Renal cortical epithelial cell (primary cell): ENCODE measurements around the gene PDE8A. TPM values are rescaled to one million over a fixed set of nuclear protein-coding genes. Genes with fewer than 3 reads are reported as not detected.
A peak's percentile ranks its signal among the peaks of the same experiment; 100 is the strongest.
"Not testable (repeated sequence)": the region's sequence is repeated elsewhere in the genome, so short reads cannot be mapped to it uniquely, and the experiment has no call there.

ENCODE experiments used
- DNase-seq: peaks from one replicate; pipeline ENCODE4 v3.0.0-alpha.2; 2011; ENCODE audit warnings: low read depth
- total RNA-seq: library from RNA; depleted of rRNA; stranded (reverse); fragments of >200 nt; gene quantifications from 2 replicates; pipeline ENCODE4 v1.2.3, GENCODE V29; 2014

The PDE8A gene
- total RNA-seq, 1 donor from 2014 or later: 36.7 TPM

DNA sequence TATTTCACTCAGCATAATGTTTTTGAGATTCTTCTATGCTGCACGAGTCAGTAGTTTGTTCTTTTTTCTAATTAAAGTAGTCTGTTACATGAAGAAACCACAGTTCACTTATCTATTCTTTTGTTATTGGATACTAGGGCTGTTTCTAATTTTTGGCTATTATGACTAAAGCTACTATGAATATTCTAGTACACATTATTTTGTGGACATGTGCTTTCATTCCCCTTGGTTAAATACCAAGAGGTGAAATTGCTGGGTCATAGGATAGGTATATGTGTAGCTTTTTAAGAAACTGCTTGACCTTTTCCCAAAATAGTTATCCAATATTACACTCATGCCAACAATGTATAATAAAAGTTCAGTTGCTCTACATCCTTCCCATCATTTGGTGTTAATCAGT is 8.9 kb downstream of the PDE8A start:
- no peak for DNase-seq

DNA sequence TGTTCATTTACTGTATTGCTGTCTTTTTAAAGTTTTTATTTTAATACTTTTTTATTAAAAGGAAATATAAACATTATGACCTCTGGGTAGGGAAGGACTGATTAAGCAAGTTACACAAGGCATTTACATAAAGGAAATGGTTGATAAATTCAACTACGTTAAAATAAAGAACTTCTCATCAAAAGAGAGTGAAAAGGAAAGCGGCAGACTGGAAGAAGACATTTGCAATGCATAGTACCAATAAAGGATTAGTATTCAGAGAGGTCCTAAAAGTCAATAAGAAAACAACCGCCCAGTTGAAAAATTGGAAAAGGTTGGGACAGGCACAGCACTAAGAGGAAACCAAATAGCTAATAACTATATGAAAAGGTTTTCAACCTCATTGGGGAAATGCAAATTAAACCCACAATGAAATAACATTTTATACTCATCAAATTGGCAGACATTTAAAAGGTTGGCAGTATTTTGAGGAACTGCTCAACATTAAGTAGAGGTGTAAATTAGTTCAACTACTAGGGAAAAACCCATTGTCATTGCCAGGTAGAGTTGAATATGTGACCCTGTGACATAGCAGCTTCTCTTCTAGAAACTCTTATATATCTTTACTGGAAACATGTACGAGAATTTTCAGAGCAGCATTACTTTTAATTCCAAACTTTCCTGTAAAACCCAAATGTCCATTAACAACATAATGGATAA is 9.5 kb downstream of the PDE8A start:
- DNase-seq: no peak

DNA sequence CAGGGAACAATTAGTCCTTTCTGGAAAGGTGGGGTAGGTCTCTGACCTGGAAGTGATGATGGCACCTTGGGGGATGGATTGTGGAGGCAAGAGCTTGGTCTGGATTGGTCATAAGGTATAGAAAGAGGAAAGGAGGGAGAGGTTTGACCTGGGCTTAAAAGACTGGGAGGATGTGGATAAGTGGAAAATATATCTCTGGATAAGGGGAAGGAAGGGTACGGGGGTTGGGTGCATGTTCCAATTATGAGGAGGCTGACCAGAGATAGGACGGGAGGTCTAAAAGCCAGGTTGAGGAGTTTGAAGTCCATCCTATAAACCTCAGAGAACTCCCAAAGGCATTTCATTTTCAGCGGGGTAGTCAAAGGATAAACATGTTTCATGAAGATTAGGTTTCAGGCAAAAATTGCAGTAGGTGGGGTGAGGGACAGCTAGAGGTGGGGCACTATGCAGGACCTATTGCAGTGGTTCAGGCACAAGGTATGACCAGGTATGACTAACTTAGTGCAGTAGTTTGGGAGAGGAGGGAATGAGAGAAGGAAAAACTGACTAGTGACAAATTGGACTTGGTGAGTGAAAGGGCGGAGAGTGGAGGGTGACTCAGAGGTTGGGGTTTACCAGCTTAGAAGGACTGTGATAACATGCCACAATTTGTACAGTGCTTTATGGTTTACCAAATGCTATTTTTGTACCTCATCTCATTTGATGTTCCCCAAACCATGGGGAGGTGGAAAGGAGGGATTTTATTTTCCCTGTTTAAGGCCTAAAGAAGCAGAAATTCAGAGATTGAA is 10.7 kb downstream of the PDE8A start:
- peak; percentile 88 for DNase-seq

DNA sequence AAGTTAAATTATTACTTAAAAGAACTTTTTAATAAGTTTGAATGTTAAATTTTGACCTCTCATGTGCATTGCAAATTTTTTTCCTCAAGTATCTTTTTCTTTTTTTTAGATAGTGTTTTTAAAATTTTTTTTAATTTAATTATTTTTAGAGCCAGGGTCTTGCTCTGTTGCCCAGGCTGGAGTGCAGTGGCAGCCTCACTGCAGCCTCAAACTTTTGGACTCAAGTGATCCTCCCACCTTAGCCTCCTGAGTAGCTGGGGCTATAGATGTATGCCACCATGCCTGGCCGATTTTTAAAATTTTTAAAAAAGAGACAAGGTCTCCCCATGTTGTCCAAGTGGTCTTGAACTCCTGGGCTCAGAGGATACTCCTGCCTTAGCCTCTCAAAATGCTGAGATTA is 14.4 kb downstream of the PDE8A start:
- DNase-seq: no peak

DNA sequence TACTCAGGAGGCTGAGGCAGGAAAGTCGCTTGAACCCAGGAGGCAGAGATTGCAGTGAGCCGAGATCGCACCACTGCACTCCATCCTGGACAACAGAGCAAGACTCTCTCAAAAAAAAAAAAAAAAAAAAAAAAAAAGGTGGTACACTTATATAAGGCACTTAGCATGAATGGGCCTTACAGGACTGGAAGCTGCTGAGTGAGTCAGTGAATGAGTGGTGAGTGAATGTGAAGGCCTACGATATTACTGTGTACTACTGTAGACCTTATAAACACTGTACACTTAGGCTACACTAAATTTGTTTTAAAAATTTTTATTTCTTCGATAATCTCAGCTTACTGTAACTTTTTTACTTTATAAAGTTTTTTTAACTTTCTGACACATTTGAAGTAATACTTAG is 15.1 kb downstream of the PDE8A start:
- DNase-seq: not testable (repeated sequence)

DNA sequence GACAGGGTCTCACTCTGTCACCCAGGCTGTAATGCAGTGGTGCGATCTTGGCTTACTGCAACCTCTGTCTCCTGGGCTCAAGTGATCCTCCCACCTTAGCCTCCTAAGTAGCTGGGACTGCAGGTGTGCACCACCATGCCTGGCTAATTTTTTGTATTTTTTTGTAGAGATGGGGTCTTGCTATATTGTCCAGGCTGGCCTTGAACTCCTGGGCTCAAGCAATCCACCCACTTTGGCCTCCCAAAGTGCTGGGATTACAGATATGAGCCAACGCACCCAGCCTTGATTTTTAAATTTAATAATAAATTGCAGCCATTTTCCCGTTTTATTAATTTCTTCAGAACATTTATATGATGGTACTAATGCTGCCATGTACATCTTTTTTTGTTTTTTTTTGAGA is 15.6 kb downstream of the PDE8A start:
- not testable (repeated sequence) for DNase-seq

DNA sequence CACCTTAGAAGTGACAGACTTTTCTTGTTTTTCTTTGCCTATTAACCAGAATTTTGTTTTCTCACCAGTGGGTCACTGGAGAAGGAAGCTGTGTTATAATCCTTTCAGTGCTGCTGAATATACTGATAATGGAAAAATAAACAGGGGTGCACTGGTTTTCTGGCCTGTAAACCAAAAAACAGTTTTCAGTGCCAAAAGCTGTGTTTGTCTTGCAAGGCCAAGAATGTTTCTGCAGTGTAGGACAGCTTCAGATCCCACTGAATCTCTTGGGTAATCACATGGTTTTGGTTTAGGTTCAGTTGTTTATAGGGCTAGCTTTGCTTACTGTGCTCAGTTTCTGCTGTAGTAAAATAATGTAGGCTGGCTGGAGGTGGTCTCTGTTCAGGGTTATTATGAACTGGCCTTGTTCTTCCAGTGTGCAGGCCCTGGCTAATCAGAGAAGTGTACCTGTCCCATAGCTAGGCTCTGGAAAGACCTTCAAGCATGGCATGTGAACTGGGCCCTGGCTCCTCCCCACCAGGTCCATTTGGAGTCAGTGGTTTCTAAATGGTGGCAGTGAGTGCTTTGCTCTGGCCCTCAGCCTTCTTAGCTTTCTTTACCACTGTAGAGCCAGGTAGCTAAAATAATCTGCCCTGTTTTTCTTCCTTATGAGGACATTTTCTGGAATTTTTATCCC is 18.7 kb downstream of the PDE8A start:
- no peak for DNase-seq

DNA sequence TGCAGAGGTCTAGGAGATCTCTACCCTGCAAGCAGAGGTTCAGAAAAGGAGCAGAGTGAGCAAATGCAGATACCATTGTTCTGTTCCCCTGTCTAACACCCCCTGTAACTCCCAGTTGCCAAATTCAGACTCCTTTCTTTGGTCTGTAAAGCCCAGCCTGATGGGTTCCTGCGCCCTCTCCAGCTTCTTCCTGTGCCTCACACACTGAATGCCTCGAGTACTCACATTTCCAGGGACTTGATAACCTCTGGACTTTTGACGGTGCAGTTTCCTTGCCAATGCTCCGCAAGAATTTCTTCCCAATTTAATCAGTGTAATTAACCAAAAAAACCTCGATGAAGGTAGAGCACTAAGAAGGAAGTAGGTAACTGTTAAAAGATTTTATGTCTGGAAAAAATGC is 19.3 kb downstream of the PDE8A start:
- no peak for DNase-seq

DNA sequence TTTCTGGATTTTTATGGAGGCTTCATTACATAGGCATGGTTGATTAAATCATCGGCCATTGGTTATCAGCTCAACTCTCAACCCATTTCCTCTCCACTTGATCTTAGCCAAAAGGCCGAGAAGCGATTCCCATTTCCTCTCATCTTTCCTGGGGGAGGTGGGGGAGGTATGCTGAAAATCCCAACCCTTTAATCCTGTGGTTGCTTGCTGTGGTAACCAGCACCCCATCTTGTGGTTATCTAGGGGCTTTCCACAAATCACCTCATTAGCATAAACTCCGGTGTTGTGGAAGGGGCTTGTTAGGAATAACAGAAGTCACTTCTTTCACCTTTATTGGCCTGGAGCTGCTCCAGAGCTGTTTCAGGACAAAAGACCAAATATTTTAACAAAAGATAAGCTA is 20.9 kb downstream of the PDE8A start:
- DNase-seq: peak; percentile 44

DNA sequence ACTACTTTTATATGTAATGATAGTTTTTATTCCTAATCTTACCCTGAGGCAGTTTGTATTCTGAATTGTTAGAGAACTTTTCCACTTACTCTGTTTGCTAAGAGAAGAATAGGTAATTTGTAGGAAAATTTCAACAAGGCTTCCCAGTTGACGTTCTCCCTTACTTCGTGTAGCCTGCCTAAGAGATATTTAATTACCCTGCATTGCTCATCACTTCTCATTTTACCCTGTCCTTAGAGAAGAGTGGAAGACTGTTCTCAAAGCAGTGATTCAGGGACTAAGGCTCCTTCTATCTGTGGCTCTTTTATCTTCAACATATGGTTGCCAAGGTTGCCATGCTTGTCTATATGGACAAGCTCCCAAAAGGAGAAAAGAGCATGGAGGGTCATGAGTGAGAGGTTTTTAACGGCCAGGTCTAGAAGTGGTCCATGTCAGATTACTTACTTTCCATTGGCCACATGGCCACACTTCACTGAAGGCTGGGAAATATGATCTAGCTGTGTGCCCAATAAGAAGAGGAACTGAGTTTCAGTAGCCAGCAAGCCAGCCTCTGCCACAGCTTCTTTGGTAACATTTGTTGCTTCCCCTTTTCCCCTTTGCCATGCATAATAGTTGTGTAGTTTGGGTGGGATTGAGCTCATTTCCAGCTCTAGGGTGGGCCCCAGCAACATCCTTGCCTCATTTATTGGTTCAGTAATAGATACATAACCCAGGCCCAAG is 22.1 kb downstream of the PDE8A start:
- no peak for DNase-seq

DNA sequence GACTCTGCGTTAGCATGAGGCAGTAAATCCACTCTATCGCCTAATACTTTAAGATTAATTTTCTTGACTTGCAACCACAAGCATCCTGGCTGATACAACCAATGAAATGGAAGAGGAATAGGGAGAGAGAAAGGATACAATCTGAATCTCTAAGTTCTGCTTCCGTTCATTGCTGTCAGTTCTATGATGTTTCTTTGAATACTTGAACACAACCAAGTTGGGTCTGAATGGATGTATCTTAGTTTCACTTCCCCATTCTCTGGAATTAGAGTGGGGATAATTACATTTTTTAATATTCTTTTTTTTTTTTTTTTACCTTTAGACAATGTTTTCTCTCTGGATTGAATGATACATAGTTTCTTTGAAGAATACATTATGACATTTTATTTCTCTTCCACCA is 22.9 kb downstream of the PDE8A start:
- no peak for DNase-seq

DNA sequence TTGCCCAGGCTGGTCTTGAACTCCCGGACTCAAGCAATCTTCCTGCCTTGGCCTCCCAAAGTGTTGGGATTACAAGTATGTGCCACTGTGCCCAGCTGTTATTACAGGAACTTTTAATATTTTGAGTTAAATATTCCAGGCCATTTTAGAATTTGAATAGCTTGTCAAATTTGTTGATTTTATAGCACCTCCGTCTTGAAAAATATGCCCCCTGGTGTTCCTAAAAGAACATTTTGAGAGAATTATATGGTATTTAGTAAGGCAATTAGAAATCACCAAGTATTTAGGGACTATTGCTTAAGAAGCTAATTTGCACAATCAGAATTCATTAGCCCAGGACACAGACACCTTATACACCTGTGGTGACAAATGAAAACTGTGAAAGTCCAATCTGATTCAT is 23.7 kb downstream of the PDE8A start:
- no peak for DNase-seq

DNA sequence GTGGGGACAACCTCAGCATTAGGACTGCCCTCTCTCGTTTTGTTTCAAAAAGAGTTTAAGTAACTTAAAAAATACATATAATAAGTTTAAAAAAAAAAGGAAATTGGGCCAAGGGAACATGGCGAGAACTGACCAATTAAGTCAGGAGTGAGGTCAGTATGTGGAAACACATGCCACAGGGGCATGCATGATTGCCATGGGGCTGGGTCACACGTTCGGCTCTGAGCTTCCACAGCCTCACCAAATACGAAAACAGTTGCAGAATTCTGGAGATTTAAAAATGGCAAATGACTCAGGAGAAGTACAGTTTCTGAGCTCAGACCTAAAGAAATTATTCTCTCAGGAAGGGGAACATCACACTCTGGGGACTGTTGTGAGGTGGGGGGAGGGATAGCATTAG is 24.1 kb downstream of the PDE8A start:
- no peak for DNase-seq

DNA sequence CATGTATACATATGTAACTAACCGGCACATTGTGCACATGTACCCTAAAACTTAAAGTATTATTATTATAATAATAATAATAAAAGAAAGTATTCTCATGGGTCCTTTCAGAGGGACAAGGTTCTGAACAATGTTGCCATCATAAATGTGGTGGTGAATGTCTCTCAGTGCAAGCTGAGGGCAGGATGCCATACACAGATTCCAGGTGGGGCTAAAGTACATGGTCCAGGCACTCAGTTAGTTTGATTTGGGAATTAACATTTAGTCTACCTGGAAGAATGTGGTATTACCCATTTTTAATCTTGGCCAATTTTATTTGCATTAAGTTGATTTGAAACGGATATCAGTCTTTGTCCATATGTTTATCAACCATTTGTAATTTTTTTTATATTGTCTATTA is 24.5 kb downstream of the PDE8A start:
- DNase-seq: no peak

DNA sequence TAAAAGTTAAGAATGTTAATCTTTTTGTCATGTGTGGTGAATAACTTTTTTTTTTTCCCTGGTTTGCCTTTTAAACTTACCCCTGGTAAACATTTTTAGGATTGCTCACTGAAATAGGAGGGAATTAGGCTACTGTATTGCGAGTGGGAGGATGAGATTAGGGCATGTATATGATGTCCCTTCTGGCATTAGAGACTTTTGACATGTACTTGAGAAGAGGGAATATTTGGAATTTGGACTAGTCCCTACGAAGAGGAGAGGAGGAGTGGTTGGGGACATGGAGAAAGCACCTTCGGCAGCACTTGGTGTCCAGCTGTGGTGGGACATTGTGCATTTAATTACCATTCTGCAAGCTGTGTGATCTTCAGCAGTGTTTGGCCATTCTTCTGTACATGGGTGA is 25.0 kb downstream of the PDE8A start:
- DNase-seq: no peak

DNA sequence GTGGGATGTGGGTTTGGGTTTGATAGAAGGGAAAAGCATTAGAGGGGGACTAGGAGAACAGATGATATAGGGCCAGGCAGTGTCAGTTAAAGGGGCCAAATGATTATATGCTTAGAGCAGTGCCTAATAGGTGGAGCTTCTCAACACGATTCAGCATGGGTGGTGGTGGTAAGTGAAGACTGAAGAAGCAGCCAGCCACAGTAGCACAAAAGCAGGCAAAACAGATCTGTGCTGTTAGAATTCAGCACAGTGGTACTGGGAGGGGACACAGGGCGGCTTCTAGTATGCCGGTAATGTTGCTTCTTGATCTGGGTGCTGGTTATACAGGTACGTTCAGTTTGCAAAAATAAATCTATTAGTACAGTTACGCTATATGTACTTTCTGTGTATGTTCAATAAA is 25.5 kb downstream of the PDE8A start:
- DNase-seq: no peak

DNA sequence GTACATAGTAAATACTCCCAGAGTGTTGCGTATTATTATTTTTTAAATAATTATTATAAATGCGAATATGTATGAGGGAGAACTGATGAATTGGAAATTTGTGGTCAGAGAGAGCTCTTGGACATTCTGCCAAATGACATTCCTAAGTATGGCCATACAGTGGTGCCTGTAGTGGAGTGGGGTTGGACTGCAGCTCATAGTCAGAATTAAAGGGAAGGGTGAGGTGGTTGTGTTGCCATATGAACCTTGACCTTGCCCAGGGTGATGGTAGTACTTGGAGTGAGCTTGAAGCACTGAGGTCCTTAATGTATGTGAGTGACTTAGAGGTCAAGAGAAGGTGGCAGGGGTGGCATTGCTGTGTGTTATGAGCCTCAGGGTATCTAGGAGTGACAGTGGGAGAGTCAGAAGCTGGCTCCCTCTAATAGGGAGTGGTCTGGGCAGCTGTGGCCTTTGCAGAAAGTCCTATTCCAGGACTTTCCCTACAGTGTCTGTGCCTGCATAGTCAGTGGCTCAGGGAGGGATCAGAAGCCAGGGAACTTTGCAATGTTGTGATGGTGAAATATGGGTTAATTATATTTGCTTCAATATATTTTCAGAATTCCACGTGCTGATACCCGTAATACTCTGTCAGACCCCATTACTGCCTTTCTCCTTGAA is 26.2 kb downstream of the PDE8A start:
- DNase-seq: peak; percentile 51

DNA sequence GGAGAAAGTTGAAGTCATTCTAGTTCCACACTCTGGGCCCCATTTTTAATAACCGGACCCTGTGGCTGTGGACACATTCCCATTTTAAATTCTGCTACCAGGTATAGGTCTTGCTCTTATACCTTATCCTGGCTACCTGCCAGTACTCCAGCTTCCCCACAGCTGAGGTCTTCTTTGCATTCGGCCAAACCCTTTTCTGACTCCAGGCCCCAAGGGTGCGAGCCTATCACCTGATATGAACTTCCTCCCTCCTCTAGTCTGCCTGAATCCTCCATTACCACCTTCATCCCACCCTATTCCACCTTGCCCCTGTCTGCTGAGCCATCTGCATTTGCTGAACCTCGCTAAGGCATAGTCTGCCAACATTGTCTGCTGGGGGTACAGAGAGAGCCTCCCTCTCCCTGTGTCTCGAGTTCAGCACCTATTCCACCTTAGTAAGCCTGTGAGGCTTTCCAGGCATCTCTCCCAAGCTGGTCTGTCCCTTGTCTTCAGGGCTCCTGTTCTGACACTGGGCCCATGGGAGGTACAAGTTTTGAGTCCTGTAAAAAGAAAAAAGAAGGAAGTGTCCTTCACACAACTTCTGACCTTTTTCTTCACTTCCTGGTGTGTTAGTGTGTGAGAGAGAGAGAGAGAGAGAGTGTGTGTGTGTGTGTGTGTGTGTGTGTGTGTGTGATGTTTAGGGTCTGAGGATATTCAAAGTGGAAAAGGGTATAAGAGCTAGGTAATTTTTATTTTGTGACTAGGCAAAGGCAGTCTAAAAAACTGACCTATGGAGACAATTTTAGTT is 27.0 kb downstream of the PDE8A start:
- no peak for DNase-seq

DNA sequence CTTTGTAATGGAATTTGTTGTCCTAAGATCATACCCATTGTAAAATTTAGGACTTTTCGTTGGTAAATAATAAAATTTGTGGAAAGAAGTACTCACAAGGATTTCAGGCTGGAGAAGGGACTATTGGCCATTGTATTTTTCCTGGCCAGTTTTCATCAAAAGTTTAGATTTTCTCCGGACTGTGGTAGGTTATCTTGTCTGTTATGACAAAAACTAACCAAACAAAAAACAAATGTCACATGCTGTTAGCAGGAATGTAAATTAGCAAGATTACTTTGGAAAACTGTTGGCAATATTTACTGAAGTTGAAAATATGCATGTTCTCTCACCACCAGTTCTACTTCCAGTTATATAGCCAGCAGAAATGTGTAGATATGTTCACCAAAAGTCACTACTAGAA is 27.8 kb downstream of the PDE8A start:
- DNase-seq: no peak

DNA sequence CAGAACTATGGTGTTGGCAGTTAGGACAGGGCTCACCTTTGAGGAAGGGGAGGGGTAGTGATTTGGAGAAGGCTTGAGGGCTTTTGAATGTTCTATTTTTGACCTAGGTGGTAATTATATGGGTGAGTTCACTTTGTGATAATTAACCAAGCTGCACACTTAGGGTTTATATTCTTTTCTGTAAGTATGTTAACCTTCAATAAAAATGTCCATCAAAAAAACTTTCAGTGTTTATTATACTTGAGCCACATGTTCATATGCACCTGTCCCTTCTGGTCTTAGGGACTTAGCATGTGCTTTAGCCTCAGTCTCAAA is 28.4 kb downstream of the PDE8A start:
- no peak for DNase-seq
